Regular cardiac myocyte (primary cell): ENCODE data around the gene FRMD6. TPM values are rescaled to one million over a fixed set of nuclear protein-coding genes. Genes with fewer than 3 reads are reported as not detected.

ENCODE experiments used
- total RNA-seq: library from RNA; depleted of rRNA; stranded (reverse); fragments of >200 nt; gene quantifications from 2 replicates; pipeline ENCODE4 v1.2.3, GENCODE V29; 2014

FRMD6 gene
- total RNA-seq, result 262 and 324 TPM in 2 replicates

DNA sequence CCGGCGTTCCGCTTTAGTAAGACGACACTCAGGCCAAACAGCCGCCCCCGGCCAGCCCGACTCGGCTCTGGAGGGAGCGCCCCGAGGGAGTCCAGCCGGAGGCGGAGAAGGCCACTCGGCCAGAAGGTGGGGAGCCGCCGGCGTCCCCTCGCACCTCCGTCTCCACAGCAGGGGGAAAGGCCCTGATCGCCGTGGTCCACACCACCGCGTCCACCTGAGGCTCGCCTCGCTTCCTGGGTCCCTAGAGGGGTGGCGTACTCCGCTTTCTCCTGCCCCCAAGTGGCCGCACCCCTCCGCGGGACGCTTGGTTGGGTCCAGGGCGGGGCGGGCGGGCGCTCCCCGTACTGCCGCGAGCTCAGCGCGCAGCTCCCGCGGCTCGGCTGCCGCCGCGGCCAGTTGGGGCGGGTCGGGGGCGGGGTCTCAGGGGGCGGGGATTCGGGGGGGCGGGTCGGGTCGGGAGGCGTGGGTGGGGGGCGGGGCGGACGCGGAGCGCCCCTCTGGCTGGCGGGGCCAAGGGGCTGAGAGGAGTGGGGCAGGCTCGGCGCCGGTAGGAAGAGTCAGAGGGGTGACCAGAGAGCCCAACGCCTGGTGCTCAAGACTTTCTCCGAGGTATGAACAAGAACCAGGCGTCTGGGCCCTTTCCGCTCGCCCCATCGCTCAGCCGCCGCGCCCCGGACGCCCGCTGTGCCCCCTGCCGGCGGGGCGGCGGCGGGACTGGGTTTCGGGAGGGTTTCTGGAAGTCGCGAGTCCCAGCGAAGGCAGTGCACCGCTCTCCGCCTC lies at the start of gene FRMD6:
TSS of gene FRMD6 (plus strand) at position 523 of the 780 bp plus-strand sequence. CDS start 37,927 bp downstream, outside the sequence.

Other genes starting within 250 kb of the FRMD6 start
- gene GNG2, start 208.7 kb downstream of the FRMD6 start, total RNA-seq, result 7.7 and 22.6 TPM in 2 replicates